Kidney tubule cell (primary cell): ENCODE measurements around the gene AGER.
"Not testable (repeated sequence)": the region's sequence is repeated elsewhere in the genome, so short reads cannot be mapped to it uniquely, and the experiment has no call there.

Experiments
- DNase-seq: peaks from one replicate; pipeline ENCODE4 v3.0.0-alpha.2; 2018; ENCODE audit warnings: low spot score

AGER gene

DNA sequence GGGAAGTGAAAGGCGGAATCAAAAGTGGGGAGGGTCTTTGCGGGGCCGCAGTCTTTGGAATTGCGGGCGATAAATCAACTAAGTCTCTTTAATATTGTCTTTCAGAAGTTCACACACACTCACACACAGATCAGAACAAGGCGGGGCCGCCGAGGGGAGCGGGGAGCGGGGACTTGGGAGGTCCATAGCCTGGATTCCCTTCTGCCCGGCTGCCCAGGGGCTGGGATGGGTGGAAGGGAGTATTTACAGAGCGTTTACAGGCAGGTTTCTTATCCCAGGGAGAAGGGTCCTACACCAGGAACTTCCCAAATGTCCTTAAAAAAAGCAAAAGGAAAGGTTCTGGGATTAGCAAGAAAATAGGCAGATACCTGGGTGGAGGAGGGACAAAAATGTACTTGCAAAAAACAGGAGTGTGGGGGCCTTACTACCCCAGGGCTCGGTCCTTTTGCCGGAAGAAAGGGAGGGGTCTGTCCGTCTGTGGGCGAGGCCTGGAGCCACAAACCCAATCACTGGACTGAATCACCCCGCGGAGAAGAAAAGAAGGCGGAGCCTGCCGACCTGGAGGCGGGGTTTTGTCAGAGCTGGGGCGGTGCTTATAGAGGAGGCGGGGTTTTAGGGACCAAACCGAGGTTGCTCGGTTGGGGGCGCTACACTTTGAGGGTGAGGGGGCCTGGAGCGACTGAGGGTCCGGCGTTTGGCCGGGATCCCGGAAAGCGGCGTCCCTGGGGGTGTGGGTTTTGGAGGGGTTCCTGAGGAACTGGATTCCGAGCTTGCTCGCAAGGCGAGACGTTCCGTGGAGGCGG is 35.6 kb downstream of the AGER start:
- DNase-seq = peak; percentile 26

DNA sequence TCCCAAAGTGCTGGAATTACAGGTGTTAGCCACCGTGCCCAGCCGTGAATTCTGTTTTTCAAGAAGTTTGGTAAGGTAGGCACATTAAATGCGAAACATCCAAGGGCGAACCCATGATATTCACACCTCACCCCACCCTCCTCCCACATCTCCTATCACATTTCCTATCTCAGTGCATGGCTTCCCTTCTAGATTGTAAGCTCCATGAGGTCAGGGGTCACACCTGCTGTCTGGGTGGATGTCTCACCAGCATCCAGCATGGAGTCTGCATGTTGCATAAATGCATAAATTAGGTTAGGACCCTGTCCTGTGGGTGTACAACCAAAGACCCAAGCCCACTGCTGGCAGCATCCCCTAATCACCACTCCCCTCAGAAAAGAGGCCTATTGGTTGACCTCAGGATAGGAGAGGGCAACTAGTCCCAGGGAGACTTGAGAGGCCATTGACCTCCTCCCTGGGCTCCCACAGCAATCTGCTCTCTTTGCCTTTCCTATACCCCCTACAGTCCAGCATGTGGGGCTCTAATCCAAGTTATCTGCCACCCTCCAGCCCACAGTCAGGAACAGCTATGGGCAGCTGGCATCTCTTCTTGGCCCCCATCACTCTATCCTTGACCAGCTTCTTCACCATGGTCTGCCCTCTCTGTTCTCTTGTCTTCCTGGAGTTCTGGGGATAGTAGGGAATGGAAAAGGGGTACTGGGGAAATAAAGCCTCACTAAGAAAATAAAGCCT is 36.5 kb downstream of the AGER start:
- DNase-seq = no peak

DNA sequence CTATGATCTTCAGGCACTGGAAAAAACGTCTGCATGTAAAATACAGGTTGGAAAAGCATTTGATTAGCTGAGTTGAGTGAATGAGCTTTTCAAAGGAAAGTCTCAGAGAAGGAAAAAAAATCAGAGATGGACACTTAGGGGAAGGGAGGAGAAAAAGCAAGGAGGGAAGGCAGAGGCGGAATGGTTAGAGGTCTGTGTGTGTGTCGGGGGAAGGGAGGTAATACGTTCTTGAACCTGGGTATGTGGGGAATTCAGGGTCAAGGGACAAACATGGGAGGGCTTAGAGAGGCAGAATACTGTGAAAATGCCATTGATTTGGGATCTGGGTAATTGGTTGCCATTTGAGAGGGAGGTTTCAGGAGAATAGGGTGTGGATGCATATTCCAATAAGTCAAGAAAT is 37.4 kb downstream of the AGER start:
- DNase-seq = no peak

DNA sequence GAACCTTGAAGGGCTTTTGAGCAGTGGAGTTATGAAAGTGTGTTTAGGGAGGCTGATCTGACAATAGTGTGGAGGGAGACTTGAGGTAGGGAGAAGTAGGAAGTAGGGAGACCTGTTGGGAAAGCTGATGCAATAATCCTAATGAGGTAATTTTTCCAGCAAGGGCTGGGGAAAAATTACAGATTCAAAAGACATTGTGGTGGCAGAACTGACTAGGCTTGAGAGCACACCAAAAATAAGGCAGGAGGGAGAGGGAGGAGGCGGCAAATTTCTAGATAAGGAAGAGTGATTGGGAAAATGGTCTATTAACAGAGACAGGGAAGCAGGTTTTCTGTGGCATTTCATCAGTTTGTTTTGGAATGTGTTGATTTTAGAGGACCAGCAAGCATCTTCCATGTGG is 37.8 kb downstream of the AGER start:
- peak; percentile 21 for DNase-seq

DNA sequence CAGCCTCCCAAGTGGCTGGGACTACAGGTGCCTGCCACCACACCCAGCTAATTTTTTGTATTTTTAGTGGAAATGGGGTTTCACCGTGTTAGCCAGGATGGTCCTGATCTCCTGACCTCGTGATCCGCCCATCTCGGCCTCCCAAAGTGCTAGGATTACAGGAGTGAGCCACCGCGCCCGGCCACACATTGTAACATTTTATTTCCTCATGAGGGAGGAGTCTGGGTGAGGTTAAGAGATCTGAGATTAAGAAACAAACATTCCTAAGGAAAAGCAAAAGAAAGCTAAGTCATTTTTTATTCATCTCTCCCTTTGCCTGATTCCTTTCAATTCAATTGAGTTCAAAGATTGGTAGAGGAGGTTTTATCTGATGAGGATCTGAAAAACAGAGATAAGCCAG is 39.8 kb downstream of the AGER start:
- DNase-seq = not testable (repeated sequence)

GRCh38 chr6:32140420-32141046 is 43.5 kb downstream of the AGER start:
- DNase-seq = no peak

DNA sequence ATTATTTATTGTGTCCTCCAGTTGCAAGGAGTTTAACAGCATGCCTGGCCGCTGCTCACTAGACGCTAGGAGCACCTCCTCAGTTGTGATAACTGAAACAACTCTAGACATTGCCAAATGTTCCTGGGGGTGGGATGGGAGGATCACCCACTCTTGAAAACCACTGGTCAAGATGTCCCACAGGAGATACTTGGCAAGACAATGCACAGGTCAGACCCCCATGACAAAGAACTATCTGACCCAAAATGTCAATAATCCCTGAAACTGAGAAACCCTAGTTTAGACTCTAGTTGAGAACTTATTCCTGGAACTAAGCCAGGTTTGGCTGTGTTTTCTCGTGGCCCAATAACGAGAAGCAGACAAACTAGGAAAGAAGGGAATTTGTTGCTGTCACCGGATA is 44.5 kb downstream of the AGER start:
- DNase-seq = no peak

- DNase-seq = no peak
Observed at GRCh38 chr6:32137454-32137853, 46.6 kb downstream of the AGER start.

GRCh38 chr6:32133786-32134185 is 50.3 kb downstream of the AGER start:
- DNase-seq = peak; percentile 14

DNA sequence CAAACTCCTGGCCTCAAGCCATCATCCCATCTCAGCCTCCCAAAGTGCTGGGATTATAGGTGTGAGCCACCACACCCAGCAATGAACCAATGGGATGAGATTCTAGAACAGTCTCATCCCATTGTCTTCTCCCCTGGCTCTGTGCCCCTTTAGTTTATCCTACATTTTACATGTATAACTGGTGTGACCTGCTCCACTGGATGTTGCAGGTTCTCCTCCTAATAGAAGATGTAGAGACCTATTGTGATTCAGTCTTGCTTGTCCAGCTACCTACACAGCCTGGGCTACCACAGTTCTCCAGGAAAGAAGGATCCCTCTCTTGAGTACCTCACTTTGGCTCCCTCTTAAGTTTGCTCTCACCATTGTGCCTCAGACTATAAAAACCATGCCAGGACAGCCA is 51.9 kb downstream of the AGER start:
- DNase-seq = no peak

DNA sequence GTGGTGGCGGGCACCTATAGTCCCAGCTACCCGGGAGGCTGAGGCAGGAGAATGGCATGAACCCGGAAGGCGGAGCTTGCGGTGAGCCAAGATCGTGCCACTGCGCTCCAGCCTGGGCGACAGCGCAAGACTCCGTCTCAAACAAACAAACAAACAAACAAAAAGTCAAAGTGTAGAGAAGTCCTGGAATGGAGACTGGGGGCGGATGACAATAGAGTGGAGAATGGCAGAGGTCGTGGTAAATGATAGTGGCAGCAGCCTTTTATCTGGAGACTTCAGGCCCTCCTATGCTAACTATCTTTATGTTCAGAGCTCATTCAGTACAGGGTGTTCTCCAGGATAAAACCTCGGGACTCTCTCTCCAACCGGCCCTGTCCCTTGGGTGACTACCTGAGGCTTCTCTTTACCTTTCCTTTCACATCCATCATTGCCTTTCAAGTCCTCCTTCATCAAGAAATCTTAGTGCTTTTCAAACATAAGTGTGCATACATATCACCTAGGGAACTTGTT is 52.6 kb downstream of the AGER start:
- no peak for DNase-seq
